HEK293 (cell line): ENCODE results near the gene RBCK1.

Experiments
- BCL11A ChIP-seq: fragments of 450-650 bp; formaldehyde crosslinking; IDR thresholded peaks from 2 replicates; pipeline ENCODE4 v1.5.1; 2016; ENCODE audit warnings: low read depth, missing biosample characterization, missing genetic modification characterization
- GLIS1 ChIP-seq: fragments of 450-650 bp; formaldehyde crosslinking; IDR thresholded peaks from 2 replicates; pipeline ENCODE4 v1.5.1; 2016; ENCODE audit warnings: missing biosample characterization, missing genetic modification characterization
- GLIS2 ChIP-seq: fragments of 450-650 bp; formaldehyde crosslinking; IDR thresholded peaks from 2 replicates; pipeline ENCODE4 v1.5.1; 2016; ENCODE audit warnings: missing biosample characterization, missing genetic modification characterization
- PATZ1 ChIP-seq: fragments of 450-650 bp; formaldehyde crosslinking; IDR thresholded peaks from 2 replicates; pipeline ENCODE4 v1.5.1; 2016; ENCODE audit warnings: missing biosample characterization, missing genetic modification characterization
- PRDM10 ChIP-seq: fragments of 450-650 bp; formaldehyde crosslinking; IDR thresholded peaks from 2 replicates; pipeline ENCODE4 v1.5.1; 2016; ENCODE audit warnings: missing biosample characterization, missing genetic modification characterization
- SP3 ChIP-seq: fragments of 450-650 bp; formaldehyde crosslinking; IDR thresholded peaks from 2 replicates; pipeline ENCODE4 v1.5.1; 2016; ENCODE audit warnings: missing biosample characterization, missing genetic modification characterization
- SP7 ChIP-seq: fragments of 450-650 bp; formaldehyde crosslinking; IDR thresholded peaks from 2 replicates; pipeline ENCODE4 v1.5.1; 2016; ENCODE audit warnings: missing biosample characterization, missing genetic modification characterization
- ZFP69B ChIP-seq: fragments of 450-650 bp; formaldehyde crosslinking; IDR thresholded peaks from 2 replicates; pipeline ENCODE4 v1.5.1; 2016; ENCODE audit warnings: missing biosample characterization, missing genetic modification characterization
- ZNF140 ChIP-seq: fragments of 450-650 bp; formaldehyde crosslinking; IDR thresholded peaks from 2 replicates; pipeline ENCODE4 v1.5.1; 2016; ENCODE audit warnings: missing biosample characterization, missing genetic modification characterization
- ZNF335 ChIP-seq: fragments of 450-650 bp; formaldehyde crosslinking; conservative IDR thresholded peaks from 2 replicates; pipeline ENCODE4 v1.5.1; 2016; ENCODE audit warnings: missing biosample characterization, missing genetic modification characterization
- ZNF558 ChIP-seq: fragments of 450-650 bp; formaldehyde crosslinking; IDR thresholded peaks from 2 replicates; pipeline ENCODE4 v1.5.1; 2016; ENCODE audit warnings: missing biosample characterization, missing genetic modification characterization
- ZNF561 ChIP-seq: fragments of 450-650 bp; IDR thresholded peaks from 2 replicates; pipeline ENCODE4 v1.5.1; 2018; ENCODE audit warnings: missing biosample characterization, missing genetic modification characterization, borderline replicate concordance
- ZNF571 ChIP-seq: fragments of 450-650 bp; formaldehyde crosslinking; IDR thresholded peaks from 2 replicates; pipeline ENCODE4 v1.5.0; 2017; ENCODE audit warnings: missing biosample characterization, missing genetic modification characterization
- ZNF629 ChIP-seq: fragments of 450-650 bp; formaldehyde crosslinking; IDR thresholded peaks from 2 replicates; pipeline ENCODE4 v1.5.1; 2017; ENCODE audit warnings: missing biosample characterization, missing genetic modification characterization
- ZNF654 ChIP-seq: fragments of 450-650 bp; formaldehyde crosslinking; IDR thresholded peaks from 2 replicates; pipeline ENCODE4 v1.5.1; 2016; ENCODE audit warnings: low read depth, missing biosample characterization, missing genetic modification characterization
- ZNF670 ChIP-seq: fragments of 450-650 bp; formaldehyde crosslinking; IDR thresholded peaks from 2 replicates; pipeline ENCODE4 v1.5.1; 2016; ENCODE audit warnings: missing biosample characterization, missing genetic modification characterization, low read depth
- ZNF692 ChIP-seq: fragments of 450-650 bp; formaldehyde crosslinking; IDR thresholded peaks from 2 replicates; pipeline ENCODE4 v1.5.1; 2016; ENCODE audit warnings: missing biosample characterization, missing genetic modification characterization
- ZNF776 ChIP-seq: fragments of 450-650 bp; formaldehyde crosslinking; IDR thresholded peaks from 2 replicates; pipeline ENCODE4 v1.5.0; 2017; ENCODE audit warnings: missing biosample characterization, missing genetic modification characterization, borderline replicate concordance
- ZNF843 ChIP-seq: fragments of 450-650 bp; formaldehyde crosslinking; IDR thresholded peaks from 2 replicates; pipeline ENCODE4 v1.5.1; 2016; ENCODE audit warnings: missing biosample characterization, missing genetic modification characterization
- ZXDB ChIP-seq: fragments of 450-650 bp; formaldehyde crosslinking; IDR thresholded peaks from 2 replicates; pipeline ENCODE4 v1.5.1; 2016; ENCODE audit warnings: missing biosample characterization, missing genetic modification characterization

Gene RBCK1

GRCh38 chr20:407133-407952 lies 756 bp upstream of the RBCK1 start (continued):
- TF ChIP-seq PRDM10 (tag by site-specific recombination) (peak; percentile 86), GLIS2 (tag by site-specific recombination) (peak; percentile 76; the same call in 1 of the 2 replicates), ZNF776 (tag by site-specific recombination) (no peak), GLIS1 (peak; percentile 51; the same call in 1 of the 2 replicates), ZNF561 (tag by site-specific recombination) (peak; percentile 55; the same call in 1 of the 2 replicates), ZFP69B (peak; percentile 92), ZNF140 (tag by site-specific recombination) (no peak), ZNF335 (tag by site-specific recombination) (peak; percentile 94), ZNF654 (tag by site-specific recombination) (no peak), SP7 (tag by site-specific recombination) (peak; percentile 71), ZNF571 (tag by site-specific recombination) (no peak), ZNF670 (no peak), PATZ1 (peak; percentile 56), ZNF558 (tag by site-specific recombination) (no peak), ZXDB (tag by site-specific recombination) (peak; percentile 43; the same call in 1 of the 2 replicates), BCL11A (tag by site-specific recombination) (0 out of 2 replicates have a peak, but pooled peaks have one; percentile 11), ZNF843 (tag by site-specific recombination) (0 out of 2 replicates have a peak, but pooled peaks have one; percentile 12), ZNF629 (tag by site-specific recombination) (0 out of 2 replicates have a peak, but pooled peaks have one; percentile 12), ZNF692 (tag by site-specific recombination) (peak; percentile 93), SP3 (tag by site-specific recombination) (peak; percentile 17; the same call in 1 of the 2 replicates)
